GM12865 (cell line): ENCODE results near the gene IGSF8.

Experiments
- DNase-seq: peaks from one replicate; pipeline ENCODE4 v3.0.0; 2010; ENCODE audit warnings: low read depth
- H3K4me3 ChIP-seq: 2 replicates; pipeline ENCODE4 v1.5.1; 2011; ENCODE audit warnings: mild to moderate bottlenecking, low read depth, low read length, control low read depth
- CTCF ChIP-seq: IDR thresholded peaks from 2 replicates; pipeline ENCODE4 v1.5.1; 2011; ENCODE audit warnings: low read length, control low read depth, low read depth, inconsistent platforms; ENCODE audit not compliant: insufficient read depth; ENCODE audit errors: missing control alignments

The IGSF8 gene

GRCh38 chr1:160047111-160047991 lies 51.1 kb downstream of the IGSF8 start:
- H3K4me3 ChIP-seq, result no peak overlapping the region
- no peak for DNase-seq
- no peak for TF ChIP-seq CTCF

- DNase-seq, result peak; percentile 45
- peak; percentile 57 for TF ChIP-seq CTCF
- no peak overlapping the region for H3K4me3 ChIP-seq
Observed at GRCh38 chr1:160046494-160047110, 51.8 kb downstream of the IGSF8 start.

GRCh38 chr1:160045653-160046052 lies 52.8 kb downstream of the IGSF8 start:
- no peak for DNase-seq
- no peak for TF ChIP-seq CTCF
- H3K4me3 ChIP-seq, result no peak overlapping the region

- DNase-seq, result no peak
- H3K4me3 ChIP-seq, result no peak overlapping the region
- TF ChIP-seq CTCF, result no peak
Observed at GRCh38 chr1:160043543-160043942, 54.9 kb downstream of the IGSF8 start.
